Hepatocyte (in vitro differentiated cells): Measurements from ENCODE around the gene NAV2.

Experiments used
- EZH2 ChIP-seq: fragments of 200-600 bp; sonication (generic); IDR thresholded peaks from 2 replicates; pipeline ENCODE4 v1.6.1; 2016; ENCODE audit warnings: antibody characterized with exemption, mild to moderate bottlenecking, borderline replicate concordance
- EZH2phosphoT487 ChIP-seq: fragments of 200-600 bp; sonication (generic); IDR thresholded peaks from one replicate; pipeline ENCODE4 v1.6.1; 2018; ENCODE audit warnings: antibody characterized with exemption, mild to moderate bottlenecking, low read depth, moderate library complexity; ENCODE audit not compliant: unreplicated experiment, severe bottlenecking
- TF ChIP-seq, protein P1 (sequence below): fragments of 200-600 bp; sonication (generic); IDR thresholded peaks from 2 replicates; pipeline ENCODE4 v1.5.1; 2016; ENCODE audit warnings: antibody characterized with exemption, mild to moderate bottlenecking; ENCODE audit not compliant: poor library complexity

DNA sequence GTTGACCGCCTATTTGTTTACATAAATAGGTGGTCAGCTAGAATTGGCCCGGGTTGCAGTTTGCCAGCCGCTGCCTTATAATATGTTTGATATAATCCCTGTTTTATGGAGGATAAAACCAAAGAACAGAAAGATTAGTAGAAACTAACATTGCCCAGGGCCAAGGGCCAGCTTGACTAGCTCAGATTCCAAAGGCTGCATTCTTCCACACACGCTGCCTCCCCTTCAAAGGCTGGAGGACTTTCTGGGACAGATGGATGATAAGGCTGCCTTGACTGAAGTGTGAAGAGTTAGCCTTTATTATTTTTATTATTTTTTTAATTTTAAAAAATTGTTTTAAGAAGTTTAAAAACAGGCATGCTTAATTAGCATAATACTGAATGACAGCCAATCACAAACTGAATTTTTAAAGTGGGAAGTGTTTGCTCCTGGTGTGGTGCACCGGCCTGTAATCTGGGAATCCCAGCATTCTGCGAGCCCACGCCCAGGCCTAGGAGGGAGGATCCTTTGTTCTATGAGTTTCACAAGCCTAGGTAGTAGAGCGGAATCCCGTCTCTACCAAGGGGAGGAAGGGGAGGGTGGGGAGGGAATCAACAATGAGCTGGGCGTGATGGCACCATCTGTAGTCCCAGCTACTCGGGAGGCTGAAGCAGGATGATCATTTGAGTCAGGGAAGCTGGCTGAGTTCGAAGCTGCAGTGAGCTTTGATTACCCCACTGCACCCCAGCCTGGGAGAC is 114.9 kb downstream of the NAV2 start:
- no peak for TF ChIP-seq EZH2
- TF ChIP-seq, protein P1, sequence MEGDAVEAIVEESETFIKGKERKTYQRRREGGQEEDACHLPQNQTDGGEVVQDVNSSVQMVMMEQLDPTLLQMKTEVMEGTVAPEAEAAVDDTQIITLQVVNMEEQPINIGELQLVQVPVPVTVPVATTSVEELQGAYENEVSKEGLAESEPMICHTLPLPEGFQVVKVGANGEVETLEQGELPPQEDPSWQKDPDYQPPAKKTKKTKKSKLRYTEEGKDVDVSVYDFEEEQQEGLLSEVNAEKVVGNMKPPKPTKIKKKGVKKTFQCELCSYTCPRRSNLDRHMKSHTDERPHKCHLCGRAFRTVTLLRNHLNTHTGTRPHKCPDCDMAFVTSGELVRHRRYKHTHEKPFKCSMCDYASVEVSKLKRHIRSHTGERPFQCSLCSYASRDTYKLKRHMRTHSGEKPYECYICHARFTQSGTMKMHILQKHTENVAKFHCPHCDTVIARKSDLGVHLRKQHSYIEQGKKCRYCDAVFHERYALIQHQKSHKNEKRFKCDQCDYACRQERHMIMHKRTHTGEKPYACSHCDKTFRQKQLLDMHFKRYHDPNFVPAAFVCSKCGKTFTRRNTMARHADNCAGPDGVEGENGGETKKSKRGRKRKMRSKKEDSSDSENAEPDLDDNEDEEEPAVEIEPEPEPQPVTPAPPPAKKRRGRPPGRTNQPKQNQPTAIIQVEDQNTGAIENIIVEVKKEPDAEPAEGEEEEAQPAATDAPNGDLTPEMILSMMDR, result no peak
- no peak for TF ChIP-seq EZH2phosphoT487
